GM19395 (cell line): ENCODE results near the gene TRA2B.

Experiments
- ATAC-seq: cut with Tn5 transposase; IDR thresholded peaks from one replicate; pipeline ENCODE4 v1.9.1; 2021; ENCODE audit warnings: mild to moderate bottlenecking, moderate library complexity; ENCODE audit not compliant: unreplicated experiment

The TRA2B gene

DNA sequence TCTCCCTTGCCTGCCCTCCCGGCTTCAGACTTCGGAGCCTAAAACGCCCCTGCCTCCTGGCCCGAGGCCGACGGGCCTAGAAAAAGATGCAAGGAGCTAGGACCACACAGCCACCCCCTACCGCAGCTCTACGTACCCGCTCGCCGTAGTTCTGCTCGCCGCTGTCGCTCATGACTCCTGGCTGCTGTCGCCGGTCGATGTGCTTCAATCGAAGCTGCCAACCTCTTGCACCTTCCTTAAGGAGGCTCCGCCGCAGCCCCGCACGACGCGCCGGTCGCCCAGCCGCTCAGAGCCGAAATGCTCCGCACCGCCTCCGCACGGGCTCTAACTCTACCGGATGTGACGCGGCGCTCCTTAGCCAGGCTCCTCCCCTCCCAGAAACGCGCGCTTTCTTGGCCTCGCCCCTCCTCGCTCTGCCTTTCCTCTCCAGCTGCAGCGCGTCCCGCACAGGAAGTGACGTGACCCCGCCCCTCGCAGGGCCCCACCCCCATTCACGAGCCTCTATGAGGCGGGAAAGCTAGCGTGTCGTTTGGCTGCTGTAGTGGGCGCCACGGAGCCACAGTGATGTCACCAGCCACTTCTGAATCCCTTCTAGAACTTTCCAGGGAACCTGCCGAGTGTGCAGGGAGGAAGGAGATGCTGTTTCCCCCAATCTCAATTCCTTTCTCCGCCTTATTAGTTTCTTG, at the start of gene TRA2B:
TRA2B (minus strand) TSS at position 326 of the 686 bp plus-strand sequence; CDS start at position 172, 154 bp downstream.
- peak; percentile 92 for ATAC-seq

DNA sequence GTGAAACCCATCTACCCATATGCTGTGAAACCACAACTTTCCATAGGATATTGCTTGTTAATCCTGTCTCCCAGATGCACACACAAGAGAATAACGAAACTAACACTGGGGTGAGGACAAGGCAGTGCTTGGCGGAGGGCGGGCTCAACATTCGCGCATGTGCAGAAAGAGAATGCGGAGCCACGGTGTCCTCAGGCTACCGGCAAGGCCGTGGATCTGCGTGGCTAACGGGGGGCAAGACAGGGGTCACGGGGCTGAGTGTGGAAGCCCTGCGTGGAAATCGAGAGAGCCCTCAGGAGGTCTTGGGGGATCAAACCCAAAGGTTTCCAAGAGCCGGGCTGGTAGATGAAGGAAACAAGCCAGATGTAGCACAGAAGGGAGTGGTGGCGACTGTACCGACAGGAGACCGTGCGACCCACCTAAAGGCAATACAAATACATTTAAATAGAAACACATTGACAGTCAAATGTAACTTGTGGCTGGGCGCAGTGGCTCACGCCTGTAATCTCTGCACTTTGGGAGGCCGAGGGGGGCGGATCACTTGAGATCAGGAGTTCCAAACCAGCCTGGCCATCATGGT, 48.5 kb upstream of the TRA2B start:
- no peak for ATAC-seq

GRCh38 chr3:185984203-185984602, 46.4 kb upstream of the TRA2B start:
- ATAC-seq, result no peak

GRCh38 chr3:185983495-185984141, 45.8 kb upstream of the TRA2B start:
- peak; percentile 61 for ATAC-seq

GRCh38 chr3:185982632-185983031, 44.8 kb upstream of the TRA2B start:
- no peak for ATAC-seq

GRCh38 chr3:185981621-185982020, 43.8 kb upstream of the TRA2B start:
- no peak for ATAC-seq

- ATAC-seq, result no peak
Measured at GRCh38 chr3:185979721-185980121, 41.9 kb upstream of the TRA2B start.

- no peak for ATAC-seq
Measured at GRCh38 chr3:185978516-185978915, 40.7 kb upstream of the TRA2B start.

DNA sequence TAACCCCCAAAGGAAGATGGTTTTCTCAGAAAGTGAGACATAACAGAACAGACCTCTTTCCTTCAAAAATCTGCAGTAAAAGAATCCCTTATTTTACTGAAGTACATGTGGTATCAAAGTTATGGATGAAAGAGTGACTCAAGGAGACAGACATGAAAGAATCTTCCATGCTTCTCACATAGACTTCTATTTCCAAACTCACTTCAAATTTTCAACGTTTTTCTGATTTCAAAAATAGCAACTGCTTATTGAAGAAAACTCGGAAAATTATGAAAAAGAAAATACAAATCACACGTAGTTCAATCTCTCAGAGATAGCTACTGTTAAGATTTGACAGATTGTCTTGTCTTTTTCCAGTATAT, 39.8 kb upstream of the TRA2B start:
- ATAC-seq, result no peak

- peak; percentile 91 for ATAC-seq
Measured at GRCh38 chr3:185976977-185977678, 39.3 kb upstream of the TRA2B start.

DNA sequence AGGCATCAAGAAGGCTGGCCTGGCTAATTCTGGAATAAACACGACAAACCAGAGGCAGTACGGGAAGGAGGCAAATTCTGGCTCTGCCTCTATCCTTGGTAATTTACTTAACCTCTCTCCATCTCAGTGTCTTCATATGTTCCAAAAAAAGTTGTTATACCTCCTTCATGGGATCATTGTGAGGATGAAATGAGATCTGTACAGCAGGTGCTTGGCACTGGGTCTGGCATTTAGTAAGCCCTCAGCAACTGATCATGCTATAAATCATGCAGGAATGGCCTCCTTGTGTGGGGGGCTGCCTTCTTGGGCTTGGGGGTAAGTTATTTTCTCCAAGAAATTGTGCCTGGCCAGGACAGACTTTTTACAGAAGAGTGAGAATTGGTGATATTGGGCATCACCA, 38.3 kb upstream of the TRA2B start:
- ATAC-seq, result no peak

- ATAC-seq, result no peak
Measured at GRCh38 chr3:185971579-185971978, 33.8 kb upstream of the TRA2B start.

DNA sequence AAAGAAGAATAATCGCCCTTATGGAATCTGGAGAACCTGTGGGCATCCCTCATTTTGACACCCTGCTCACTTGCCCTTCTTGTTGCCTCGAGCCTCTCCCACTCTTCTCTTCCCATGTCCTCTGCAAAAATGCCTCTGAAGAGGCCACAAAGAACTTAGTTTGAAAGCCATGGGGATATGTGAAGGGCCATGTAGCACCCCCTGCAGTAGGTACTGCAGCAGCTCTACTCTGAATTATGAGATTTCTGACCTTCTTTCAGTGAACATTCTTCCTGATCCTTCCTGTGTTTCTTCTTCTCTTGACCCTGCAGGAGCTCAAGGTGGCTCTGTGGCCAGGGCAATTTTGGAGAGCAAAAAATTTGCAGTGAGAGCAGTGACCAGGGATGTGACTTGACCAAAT, 30.4 kb upstream of the TRA2B start:
- no peak for ATAC-seq

GRCh38 chr3:185966655-185967054, 28.8 kb upstream of the TRA2B start:
- no peak for ATAC-seq

DNA sequence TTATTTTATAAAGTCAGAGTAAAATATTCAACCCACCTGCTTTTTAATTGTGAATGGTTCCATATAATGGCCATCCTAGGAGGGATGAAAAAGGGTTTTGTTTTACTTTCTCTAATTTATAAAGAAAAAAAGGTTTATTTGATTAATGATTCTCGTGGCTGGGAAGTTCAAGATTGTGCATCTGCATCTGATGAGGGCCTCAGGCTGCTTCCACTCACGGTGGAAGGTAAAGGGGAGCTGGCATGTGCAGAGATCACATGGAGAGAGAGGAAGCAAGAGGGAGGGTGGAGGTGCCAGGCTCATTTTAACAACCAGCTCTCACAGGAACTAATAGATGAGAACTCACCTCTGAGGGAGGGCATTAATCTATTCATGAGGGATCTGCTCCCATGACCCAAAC, 27.7 kb upstream of the TRA2B start:
- ATAC-seq, result no peak

GRCh38 chr3:185961675-185962232, 23.9 kb upstream of the TRA2B start:
- no peak for ATAC-seq

- ATAC-seq, result no peak
Measured at GRCh38 chr3:185960522-185961288, 22.9 kb upstream of the TRA2B start.

DNA sequence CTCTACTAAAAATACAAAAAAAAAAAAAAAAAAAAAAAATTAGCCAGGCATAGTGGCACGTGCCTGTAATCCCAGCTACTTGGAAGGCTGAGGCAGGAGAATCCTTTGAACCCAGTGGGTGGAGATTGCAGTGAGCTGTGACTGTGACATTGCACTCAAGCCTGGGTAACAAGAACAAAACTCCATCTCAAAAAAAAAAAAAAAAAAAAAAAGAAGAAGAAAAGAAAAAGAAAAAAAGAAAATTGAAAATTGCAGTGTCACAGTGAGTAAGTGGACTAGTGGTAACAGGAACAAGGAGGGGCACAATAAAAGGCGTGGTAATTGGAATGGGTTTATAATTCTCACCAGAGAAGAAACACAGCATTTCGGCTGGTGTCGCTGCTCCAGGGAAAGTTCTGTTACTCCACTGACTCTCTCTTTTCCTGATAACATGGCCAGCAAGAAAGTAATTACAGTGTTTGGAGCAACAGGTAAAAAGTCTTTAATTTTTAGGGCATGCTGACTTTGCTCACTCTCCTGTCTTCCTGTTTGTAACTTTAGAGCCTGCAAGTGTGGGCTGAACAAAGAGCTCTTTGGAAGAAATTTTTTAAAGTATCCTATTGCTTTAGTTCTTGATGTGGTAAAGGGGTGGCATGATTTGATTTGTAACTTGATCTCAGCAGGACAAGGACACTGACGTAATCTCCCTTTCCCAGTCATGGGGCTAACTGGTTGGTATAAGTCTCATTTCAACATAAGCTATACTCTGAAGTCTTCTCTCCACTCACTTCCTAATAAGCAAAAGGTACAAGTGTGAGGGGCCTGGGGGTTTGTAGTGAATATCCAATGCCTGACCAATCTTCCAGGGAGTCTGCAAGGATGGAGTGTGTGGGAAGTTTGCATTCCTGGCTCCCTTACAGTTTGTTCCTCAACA, 22.1 kb upstream of the TRA2B start:
- no peak for ATAC-seq

DNA sequence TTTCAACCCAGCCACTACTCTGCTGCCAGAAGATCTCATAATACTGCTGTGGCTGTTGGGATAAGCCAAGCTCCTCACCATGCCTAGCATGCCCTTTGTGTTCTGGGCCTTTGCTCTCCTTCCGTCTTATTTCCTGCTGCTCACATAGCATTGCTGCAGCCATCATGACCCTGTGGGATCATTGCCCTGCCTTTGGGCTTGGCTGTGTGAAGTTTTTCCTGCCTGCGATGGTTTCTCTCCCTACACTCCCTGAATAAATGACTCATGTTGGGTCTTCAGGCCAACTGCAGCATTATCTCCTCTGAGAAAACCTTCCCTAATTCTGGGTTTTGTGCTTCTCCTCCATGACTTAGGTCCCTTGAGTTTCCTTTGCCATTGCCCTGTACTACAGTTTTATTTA, 20.8 kb upstream of the TRA2B start:
- ATAC-seq, result no peak

- ATAC-seq, result no peak
Measured at GRCh38 chr3:185956244-185956643, 18.4 kb upstream of the TRA2B start.
